Loucy (cell line): ENCODE measurements around the gene TMEM250.

Experiments used
- H2AFZ ChIP-seq: fragments of 200-600 bp; sonication (generic); 2 replicates; pipeline ENCODE4 v1.6.0; 2016; ENCODE audit warnings: antibody characterized with exemption, mild to moderate bottlenecking, low read length, moderate library complexity
- H3F3A ChIP-seq: fragments of 200-600 bp; 2 replicates; pipeline ENCODE4 v1.6.0; 2016; ENCODE audit warnings: antibody characterized with exemption, low read depth, mild to moderate bottlenecking
- H3K27me3 ChIP-seq: fragments of 200-600 bp; sonication (generic); 2 replicates; pipeline ENCODE4 v1.6.1; 2014; ENCODE audit warnings: low read length, mild to moderate bottlenecking; ENCODE audit not compliant: insufficient read depth, poor library complexity, severe bottlenecking
- H3K36me3 ChIP-seq: fragments of 200-600 bp; sonication (generic); 2 replicates; pipeline ENCODE4 v1.6.1; 2016; ENCODE audit warnings: low read length; ENCODE audit not compliant: insufficient read depth
- H3K4me1 ChIP-seq: fragments of 200-600 bp; sonication (generic); 2 replicates; pipeline ENCODE4 v1.5.1; 2014; ENCODE audit warnings: low read length, mild to moderate bottlenecking; ENCODE audit not compliant: insufficient read depth, poor library complexity, severe bottlenecking
- H3K4me2 ChIP-seq: fragments of 200-600 bp; sonication (generic); 2 replicates; pipeline ENCODE4 v1.6.0; 2014; ENCODE audit warnings: antibody characterized with exemption, low read length, low read depth, mild to moderate bottlenecking; ENCODE audit not compliant: poor library complexity, severe bottlenecking
- H3K4me3 ChIP-seq: fragments of 200-600 bp; sonication (generic); 2 replicates; pipeline ENCODE4 v1.5.1; 2014; ENCODE audit warnings: low read length, mild to moderate bottlenecking, mixed read lengths; ENCODE audit not compliant: poor library complexity, severe bottlenecking
- H3K79me2 ChIP-seq: fragments of 200-600 bp; sonication (generic); 2 replicates; pipeline ENCODE4 v1.6.1; 2014; ENCODE audit warnings: low read length; ENCODE audit not compliant: insufficient read depth
- H3K9ac ChIP-seq: fragments of 200-600 bp; sonication (generic); 2 replicates; pipeline ENCODE4 v1.6.0; 2014; ENCODE audit warnings: mild to moderate bottlenecking, low read depth, low read length, moderate library complexity; ENCODE audit not compliant: poor library complexity, severe bottlenecking
- H3K9me2 ChIP-seq: fragments of 200-600 bp; sonication (generic); replicated peaks from 2 replicates; pipeline ENCODE4 v1.6.1; 2016; ENCODE audit warnings: low read depth, low read length, mixed read lengths
- H3K9me3 ChIP-seq: fragments of 200-600 bp; sonication (generic); 2 replicates; pipeline ENCODE4 v1.6.1; 2014; ENCODE audit warnings: mild to moderate bottlenecking, antibody characterized with exemption, low read length, low read depth; ENCODE audit not compliant: insufficient read depth
- H4K20me1 ChIP-seq: fragments of 200-600 bp; sonication (generic); 2 replicates; pipeline ENCODE4 v1.6.0; 2014; ENCODE audit warnings: antibody characterized with exemption, low read length, mild to moderate bottlenecking; ENCODE audit not compliant: insufficient read depth, poor library complexity, severe bottlenecking
- EZH2phosphoT487 ChIP-seq: fragments of 200-600 bp; IDR thresholded peaks from 2 replicates; pipeline ENCODE4 v1.6.1; 2018; ENCODE audit warnings: antibody characterized with exemption, mild to moderate bottlenecking, moderate library complexity, borderline replicate concordance
- TF ChIP-seq, protein P1 (sequence below): fragments of 200-600 bp; sonication (generic); conservative IDR thresholded peaks from 2 replicates; pipeline ENCODE4 v1.5.1; 2014; ENCODE audit warnings: mild to moderate bottlenecking, antibody characterized with exemption, low read length

TMEM250 gene

GRCh38 chr9:136142414-136142796 lies 23.7 kb upstream of the TMEM250 start:
- Histone ChIP-seq H3K9me3 (no peaks in the 10 kb centered on the region), H3K4me2 (no peak overlapping the region), H3K36me3 (no peaks in the 10 kb centered on the region), H3F3A (no peaks in the 10 kb centered on the region), H3K9me2 (no peaks in the 10 kb centered on the region), H3K4me1 (no peaks in the 10 kb centered on the region), H3K9ac (no peak overlapping the region), H2AFZ (no peak overlapping the region), H3K79me2 (no peaks in the 10 kb centered on the region), H4K20me1 (no peaks in the 10 kb centered on the region), H3K27me3 (no peaks in the 10 kb centered on the region), H3K4me3 (no peak overlapping the region)
- TF ChIP-seq, protein P1, sequence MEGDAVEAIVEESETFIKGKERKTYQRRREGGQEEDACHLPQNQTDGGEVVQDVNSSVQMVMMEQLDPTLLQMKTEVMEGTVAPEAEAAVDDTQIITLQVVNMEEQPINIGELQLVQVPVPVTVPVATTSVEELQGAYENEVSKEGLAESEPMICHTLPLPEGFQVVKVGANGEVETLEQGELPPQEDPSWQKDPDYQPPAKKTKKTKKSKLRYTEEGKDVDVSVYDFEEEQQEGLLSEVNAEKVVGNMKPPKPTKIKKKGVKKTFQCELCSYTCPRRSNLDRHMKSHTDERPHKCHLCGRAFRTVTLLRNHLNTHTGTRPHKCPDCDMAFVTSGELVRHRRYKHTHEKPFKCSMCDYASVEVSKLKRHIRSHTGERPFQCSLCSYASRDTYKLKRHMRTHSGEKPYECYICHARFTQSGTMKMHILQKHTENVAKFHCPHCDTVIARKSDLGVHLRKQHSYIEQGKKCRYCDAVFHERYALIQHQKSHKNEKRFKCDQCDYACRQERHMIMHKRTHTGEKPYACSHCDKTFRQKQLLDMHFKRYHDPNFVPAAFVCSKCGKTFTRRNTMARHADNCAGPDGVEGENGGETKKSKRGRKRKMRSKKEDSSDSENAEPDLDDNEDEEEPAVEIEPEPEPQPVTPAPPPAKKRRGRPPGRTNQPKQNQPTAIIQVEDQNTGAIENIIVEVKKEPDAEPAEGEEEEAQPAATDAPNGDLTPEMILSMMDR, result no peak
- no peak for TF ChIP-seq EZH2phosphoT487

DNA sequence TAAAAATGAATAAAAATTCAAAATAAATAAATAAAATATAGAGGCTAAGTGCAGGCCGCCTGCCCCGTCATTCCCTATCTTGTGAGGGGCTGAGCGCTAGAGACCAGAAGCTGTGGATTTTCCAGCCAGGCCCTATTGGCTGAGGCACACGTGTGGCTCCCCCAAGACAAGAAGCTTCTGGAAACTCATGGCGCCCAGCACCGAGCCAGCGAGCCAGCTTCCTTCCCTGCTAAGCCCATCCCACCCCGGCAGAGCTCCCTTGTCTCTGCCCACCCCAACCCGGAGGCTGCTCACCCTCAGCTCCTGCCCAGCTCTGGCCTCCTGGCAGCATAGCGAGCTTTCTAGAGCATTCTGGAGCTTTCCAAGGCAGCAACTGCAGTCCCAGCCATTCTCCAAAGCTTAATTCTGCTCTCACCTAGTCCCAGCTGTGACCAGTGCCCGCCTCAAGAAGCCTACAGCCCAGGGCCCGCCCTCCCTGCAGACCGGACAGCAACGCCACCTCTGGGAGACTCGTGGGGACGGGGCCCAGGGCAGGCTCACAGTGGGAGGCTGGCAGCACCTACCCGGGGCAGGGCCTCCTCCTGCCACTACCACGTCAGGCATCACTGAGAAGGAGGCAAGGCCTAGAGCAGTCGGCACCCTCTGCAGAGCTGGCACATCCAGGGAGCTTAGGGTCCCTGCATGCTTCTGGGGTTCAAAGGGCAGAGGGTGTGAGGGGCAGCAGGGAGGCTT lies 23.2 kb upstream of the TMEM250 start:
- H3K4me3 ChIP-seq, result no peak overlapping the region
- no peaks in the 10 kb centered on the region for H3K9me2 ChIP-seq
- no peaks in the 10 kb centered on the region for H3K36me3 ChIP-seq
- H2AFZ ChIP-seq, result no peak overlapping the region
- no peaks in the 10 kb centered on the region for H3K27me3 ChIP-seq
- no peaks in the 10 kb centered on the region for H4K20me1 ChIP-seq
- no peak overlapping the region for H3K9ac ChIP-seq
- no peaks in the 10 kb centered on the region for H3K9me3 ChIP-seq
- no peaks in the 10 kb centered on the region for H3K79me2 ChIP-seq
- no peak for TF ChIP-seq EZH2phosphoT487
- TF ChIP-seq, protein P1, result no peak
- H3K4me2 ChIP-seq, result no peak overlapping the region
- no peaks in the 10 kb centered on the region for H3F3A ChIP-seq
- H3K4me1 ChIP-seq, result no peaks in the 10 kb centered on the region

DNA sequence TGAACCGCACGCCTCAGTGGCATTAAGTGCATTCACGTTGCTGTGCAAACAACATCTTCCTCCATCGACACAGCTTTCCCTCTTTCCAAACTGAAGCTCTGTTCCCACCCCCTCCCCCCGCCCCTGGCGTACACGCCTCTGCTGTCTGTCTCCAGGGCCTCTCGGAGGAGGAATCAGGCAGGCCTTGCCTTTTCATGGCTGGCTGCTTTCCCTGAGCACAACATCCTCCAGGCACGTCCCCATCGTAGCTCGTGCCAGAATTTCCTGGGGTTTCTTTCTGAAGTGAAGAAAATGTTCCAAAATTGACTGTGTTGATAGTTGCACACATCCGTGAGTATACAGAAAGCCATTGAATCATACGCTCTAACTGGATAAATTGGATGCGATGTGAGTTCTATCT lies 22.3 kb upstream of the TMEM250 start:
- no peak for TF ChIP-seq EZH2phosphoT487
- Histone ChIP-seq H3K36me3 (no peaks in the 10 kb centered on the region), H2AFZ (no peak overlapping the region), H3K4me2 (no peak overlapping the region), H3K27me3 (no peaks in the 10 kb centered on the region), H3F3A (no peaks in the 10 kb centered on the region), H3K9ac (no peak overlapping the region), H3K79me2 (no peaks in the 10 kb centered on the region), H3K4me1 (no peaks in the 10 kb centered on the region), H3K9me3 (no peaks in the 10 kb centered on the region), H3K4me3 (no peak overlapping the region), H3K9me2 (no peaks in the 10 kb centered on the region), H4K20me1 (no peaks in the 10 kb centered on the region)

GRCh38 chr9:136140046-136140445 lies 21.4 kb upstream of the TMEM250 start:
- H2AFZ ChIP-seq, result no peak overlapping the region
- TF ChIP-seq EZH2phosphoT487, result no peak
- TF ChIP-seq, protein P1, result no peak
- no peaks in the 10 kb centered on the region for H3K36me3 ChIP-seq
- H3K27me3 ChIP-seq, result no peaks in the 10 kb centered on the region
- H3K9me2 ChIP-seq, result no peaks in the 10 kb centered on the region
- H3F3A ChIP-seq, result no peaks in the 10 kb centered on the region
- H3K4me1 ChIP-seq, result no peaks in the 10 kb centered on the region
- H3K9me3 ChIP-seq, result no peaks in the 10 kb centered on the region
- no peak overlapping the region for H3K9ac ChIP-seq
- no peaks in the 10 kb centered on the region for H3K79me2 ChIP-seq
- no peak overlapping the region for H3K4me2 ChIP-seq
- no peaks in the 10 kb centered on the region for H4K20me1 ChIP-seq
- H3K4me3 ChIP-seq, result no peak overlapping the region
